SK-N-MC (cell line): ENCODE measurements around the gene HOXB4.

Source experiments
- DNase-seq: peaks from one replicate; pipeline ENCODE4 v3.0.0-alpha.2; 2011; ENCODE audit warnings: low read depth, low spot score
- H3K27ac ChIP-seq: fragments of 200-600 bp; sonication (generic); 2 replicates; pipeline ENCODE4 v1.5.1; 2016; ENCODE audit warnings: mixed run types
- H3K36me3 ChIP-seq: fragments of 200-600 bp; sonication (generic); 2 replicates; pipeline ENCODE4 v1.6.1; 2017; ENCODE audit warnings: antibody characterized with exemption, low read length, mixed read lengths; ENCODE audit not compliant: insufficient read depth
- H3K4me3 ChIP-seq: fragments of 200-600 bp; sonication (generic); 2 replicates; pipeline ENCODE4 v1.5.1; 2016
- H3K9ac ChIP-seq: fragments of 200-600 bp; sonication (generic); 2 replicates; pipeline ENCODE4 v1.8.0; 2017; ENCODE audit warnings: mixed run types, mixed read lengths; ENCODE audit not compliant: insufficient read length
- H3K9me3 ChIP-seq: fragments of 200-600 bp; sonication (generic); 2 replicates; pipeline ENCODE4 v1.6.1; 2017; ENCODE audit warnings: low read depth, mild to moderate bottlenecking, antibody characterized with exemption, low read length, moderate library complexity, mixed read lengths
- EZH2 ChIP-seq: fragments of 200-600 bp; sonication (generic); IDR thresholded peaks from one replicate; pipeline ENCODE4 v1.6.1; 2017; ENCODE audit warnings: antibody characterized with exemption
- FOXP2 ChIP-seq: optimal IDR thresholded peaks from 2 replicates; pipeline ENCODE3; 2011; ENCODE audit warnings: mild to moderate bottlenecking, moderate library complexity; ENCODE audit not compliant: insufficient read depth; ENCODE audit errors: extremely low read length, control extremely low read depth
- POLR2AphosphoS5 ChIP-seq: IDR thresholded peaks from 2 replicates; pipeline ENCODE4 v1.6.1; 2012; ENCODE audit warnings: mild to moderate bottlenecking, low read depth, low read length, borderline replicate concordance

HOXB4 gene

DNA sequence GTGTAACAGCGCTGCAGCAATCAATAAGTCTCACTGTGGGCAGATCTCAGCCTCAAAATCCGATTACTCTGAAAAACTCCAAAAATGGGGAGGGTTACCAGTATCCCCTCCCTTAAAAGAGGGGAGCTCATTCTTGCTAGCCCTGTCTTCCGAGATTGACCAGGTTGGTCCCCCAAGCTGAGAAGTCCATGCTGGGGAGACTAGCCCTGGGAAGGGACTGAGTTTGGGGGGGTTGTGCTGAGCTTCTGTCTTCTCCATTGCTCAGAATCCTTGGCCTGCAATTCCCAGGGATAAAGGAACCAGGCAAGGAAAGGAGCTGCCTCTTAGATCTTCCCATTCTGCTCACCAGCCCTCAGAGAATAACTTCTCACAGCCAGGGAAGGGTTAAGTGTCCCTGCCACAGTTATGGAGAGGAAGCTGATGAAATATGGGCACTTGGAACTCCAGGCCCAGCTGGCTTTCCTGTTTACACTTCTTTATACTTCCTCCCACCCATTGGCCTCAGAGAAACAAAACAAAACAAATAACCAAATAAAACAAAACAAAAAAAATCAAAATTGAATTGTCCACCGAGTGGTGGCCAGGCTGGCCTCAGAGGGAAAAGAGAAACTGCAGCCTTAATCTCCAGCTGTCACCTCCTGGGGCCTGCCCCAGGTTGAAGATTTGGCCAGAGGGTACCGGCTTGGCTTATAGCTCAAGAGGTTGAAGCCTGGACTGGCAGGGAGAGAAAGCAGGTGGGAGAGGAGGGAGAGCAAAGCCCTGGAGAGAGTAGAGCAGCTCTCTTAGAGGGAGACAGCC, 9.3 kb upstream of the HOXB4 start:
- H3K9ac ChIP-seq = peak overlapping the region; percentile 46
- no peak for DNase-seq
- peak overlapping the region; percentile 38; the same call in 1 of the 2 replicates for H3K27ac ChIP-seq
- peak overlapping the region; percentile 29; the same call in 1 of the 2 replicates for H3K4me3 ChIP-seq
- peaks cover 14% of the 10 kb centered on the region for H3K36me3 ChIP-seq
- H3K9me3 ChIP-seq = no peaks in the 10 kb centered on the region
- no peak for TF ChIP-seq EZH2
- peak; percentile 94 for TF ChIP-seq FOXP2

DNA sequence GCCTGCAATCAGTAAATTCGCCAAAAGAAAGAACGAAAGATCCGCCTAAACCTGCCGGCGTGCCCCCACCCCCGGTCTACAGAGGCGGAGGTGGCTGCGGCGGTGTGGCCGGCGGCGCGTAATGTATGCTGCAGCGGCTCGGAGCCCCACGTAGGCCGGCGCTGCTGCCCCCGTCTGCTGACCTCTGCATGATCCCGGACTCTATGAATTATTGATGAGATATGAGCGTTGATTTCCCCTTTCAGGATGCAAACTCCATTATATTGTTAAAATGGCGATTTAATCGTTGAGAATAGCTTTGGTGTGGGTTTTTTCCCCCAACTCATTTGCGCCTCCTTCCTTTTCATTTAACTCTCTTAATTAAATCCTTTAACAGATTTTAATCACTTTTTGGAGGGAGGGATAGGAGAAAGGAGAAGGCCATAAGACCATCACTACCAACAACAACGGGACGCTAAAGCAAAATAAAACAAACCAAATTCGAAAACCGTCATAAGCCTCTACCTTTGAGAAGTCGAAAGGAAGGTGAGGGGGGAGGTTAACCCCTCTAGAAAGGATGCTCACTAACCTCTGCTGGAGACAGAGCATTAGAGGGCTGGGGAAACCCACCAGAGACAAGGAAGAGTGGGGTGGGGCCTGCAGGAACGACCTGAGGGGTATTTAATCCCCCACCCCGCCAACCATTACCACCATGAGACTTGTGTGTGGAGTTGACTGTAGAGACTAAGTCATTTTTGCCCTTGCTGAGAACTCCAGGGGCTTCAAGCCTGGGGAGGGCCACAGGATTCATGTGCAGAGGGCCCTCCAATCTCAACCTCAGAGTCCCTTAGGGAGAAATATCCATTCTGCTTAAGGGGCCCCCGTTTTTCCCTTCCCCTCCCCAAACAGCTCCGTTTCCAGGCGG, 8.5 kb upstream of the HOXB4 start:
- H3K4me3 ChIP-seq = no peak overlapping the region; the same call in 1 of the 2 replicates
- H3K9me3 ChIP-seq = no peaks in the 10 kb centered on the region
- peaks cover 10% of the 10 kb centered on the region for H3K36me3 ChIP-seq
- no peak for TF ChIP-seq EZH2
- TF ChIP-seq FOXP2 = no peak
- TF ChIP-seq POLR2AphosphoS5 = no peak
- DNase-seq = no peak
- H3K27ac ChIP-seq = no peak overlapping the region
- H3K9ac ChIP-seq = peak overlapping the region; percentile 46

DNA sequence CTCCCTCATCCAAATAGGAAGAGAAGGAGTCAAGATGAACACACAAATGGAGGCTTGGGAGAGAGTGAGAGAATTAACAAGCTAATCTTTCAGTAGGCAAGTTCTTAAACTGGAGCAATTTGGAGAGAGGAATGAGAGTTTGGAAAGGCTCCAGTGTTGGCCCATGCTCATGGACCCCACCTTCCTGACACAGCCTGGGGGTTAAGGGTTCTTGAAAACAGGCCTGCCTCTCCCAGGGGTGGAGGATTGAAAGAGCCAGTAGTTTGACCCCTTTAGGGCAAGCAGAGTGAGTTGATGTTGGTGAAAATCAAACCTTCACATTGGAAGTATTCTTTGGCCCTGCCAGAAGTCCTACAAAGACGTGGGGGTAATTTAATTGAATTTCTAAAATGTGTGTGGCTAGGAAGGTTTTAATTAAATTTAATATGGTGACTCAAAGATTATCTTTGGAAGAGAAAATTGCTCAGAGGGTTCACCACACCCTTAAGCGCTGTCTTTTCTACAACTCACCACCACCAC, 6.1 kb upstream of the HOXB4 start:
- no peak for DNase-seq
- TF ChIP-seq EZH2 = no peak
- TF ChIP-seq FOXP2 = no peak
- TF ChIP-seq POLR2AphosphoS5 = no peak
- Histone ChIP-seq H3K9me3 (no peaks in the 10 kb centered on the region), H3K9ac (no peak overlapping the region), H3K36me3 (no peaks in the 10 kb centered on the region), H3K27ac (0 out of 2 replicates have a peak overlapping the region, but pooled peaks have one; percentile 61), H3K4me3 (no peak overlapping the region; the same call in 1 of the 2 replicates)

DNA sequence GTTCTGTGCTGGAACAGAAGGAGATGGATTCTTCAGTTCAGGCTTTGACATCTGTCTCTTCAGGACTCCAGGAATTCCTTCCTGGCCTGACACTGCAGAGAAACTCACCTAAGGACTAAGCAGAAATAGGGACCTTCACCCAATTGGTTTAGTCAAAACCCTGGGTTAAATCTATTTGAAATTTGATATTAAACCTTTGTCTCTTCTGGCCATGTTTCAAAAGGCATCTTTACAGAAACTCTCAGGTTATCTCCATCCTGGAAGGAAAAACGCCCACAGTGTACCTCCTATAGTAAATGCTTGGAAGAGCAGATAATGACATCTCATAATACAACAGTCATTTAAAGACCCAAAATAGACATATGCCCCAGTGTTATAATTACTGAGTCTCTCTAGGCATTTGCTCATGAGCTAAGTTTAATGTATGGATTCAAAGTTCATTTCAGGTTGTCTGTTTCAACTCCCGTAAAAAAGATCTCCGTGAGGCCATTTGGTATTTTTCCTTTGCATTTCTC, 5.6 kb upstream of the HOXB4 start:
- Histone ChIP-seq H3K27ac (0 out of 2 replicates have a peak overlapping the region, but pooled peaks have one; percentile 61), H3K9me3 (no peaks in the 10 kb centered on the region), H3K36me3 (no peaks in the 10 kb centered on the region), H3K9ac (no peak overlapping the region), H3K4me3 (no peak overlapping the region; the same call in 1 of the 2 replicates)
- no peak for TF ChIP-seq POLR2AphosphoS5
- TF ChIP-seq EZH2 = no peak
- no peak for TF ChIP-seq FOXP2
- no peak for DNase-seq

DNA sequence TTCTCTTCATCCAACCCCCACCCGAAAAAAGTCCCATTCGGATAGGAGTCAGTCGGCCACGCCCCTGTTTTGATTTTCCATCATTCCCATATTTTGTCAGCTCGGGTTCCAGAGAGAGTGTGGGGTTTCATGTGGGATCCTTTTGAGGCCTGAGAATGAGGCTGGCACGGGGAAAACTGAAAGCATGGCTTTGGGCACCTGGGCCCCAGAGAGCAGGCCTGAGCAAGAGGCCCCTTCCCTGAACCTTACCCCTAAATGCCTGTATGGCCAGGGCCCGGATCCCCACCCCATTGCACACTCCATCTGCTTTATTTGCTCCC, 4.6 kb upstream of the HOXB4 start:
- TF ChIP-seq EZH2 = no peak
- no peak for TF ChIP-seq FOXP2
- no peak for TF ChIP-seq POLR2AphosphoS5
- no peak for DNase-seq
- H3K36me3 ChIP-seq = no peaks in the 10 kb centered on the region
- H3K27ac ChIP-seq = no peak overlapping the region
- no peaks in the 10 kb centered on the region for H3K9me3 ChIP-seq
- no peak overlapping the region for H3K9ac ChIP-seq
- no peak overlapping the region for H3K4me3 ChIP-seq

DNA sequence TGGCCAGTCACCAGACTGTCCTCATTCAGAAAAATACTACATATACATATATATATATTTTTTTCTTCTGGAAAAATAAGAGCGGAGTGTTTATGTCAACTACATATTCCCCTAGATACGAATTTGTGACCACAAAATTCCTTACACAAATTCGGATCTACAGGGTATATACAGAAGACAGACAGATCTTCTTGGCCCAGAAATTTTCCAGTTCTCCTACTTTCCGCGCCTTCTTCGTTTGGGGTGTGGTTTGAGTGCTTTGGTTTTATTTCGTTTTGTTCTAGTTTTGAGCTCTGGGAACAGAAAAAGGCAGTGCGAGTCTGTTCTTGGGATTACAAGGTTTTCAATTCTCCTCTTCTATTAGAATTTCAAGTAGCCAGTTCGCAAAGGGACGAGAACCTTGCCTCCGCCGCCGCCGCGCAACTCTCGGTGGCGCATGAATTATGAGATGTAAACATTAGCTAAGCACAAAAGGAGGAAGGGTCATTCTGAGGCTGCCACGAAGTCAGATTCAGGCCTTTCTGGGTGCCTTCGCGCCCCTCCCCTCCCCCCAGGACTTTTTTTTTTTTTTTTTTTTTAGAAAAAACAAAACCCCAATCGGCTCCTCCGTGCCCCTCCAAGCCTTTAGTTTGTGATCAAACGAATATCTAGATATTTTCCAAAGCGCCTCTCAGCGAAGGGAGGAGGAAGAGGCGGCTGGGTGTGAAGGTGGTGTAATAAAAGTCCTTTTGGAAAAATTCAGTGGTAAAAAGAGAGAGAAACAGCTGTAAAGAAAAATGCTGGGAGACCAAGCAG, 1.8 kb upstream of the HOXB4 start:
- Histone ChIP-seq H3K9ac (no peak overlapping the region), H3K36me3 (peaks cover 6% of the 10 kb centered on the region; the same call in 1 of the 2 replicates), H3K27ac (no peak overlapping the region), H3K9me3 (no peaks in the 10 kb centered on the region), H3K4me3 (no peak overlapping the region)
- DNase-seq = no peak
- no peak for TF ChIP-seq POLR2AphosphoS5
- no peak for TF ChIP-seq FOXP2
- TF ChIP-seq EZH2 = no peak

DNA sequence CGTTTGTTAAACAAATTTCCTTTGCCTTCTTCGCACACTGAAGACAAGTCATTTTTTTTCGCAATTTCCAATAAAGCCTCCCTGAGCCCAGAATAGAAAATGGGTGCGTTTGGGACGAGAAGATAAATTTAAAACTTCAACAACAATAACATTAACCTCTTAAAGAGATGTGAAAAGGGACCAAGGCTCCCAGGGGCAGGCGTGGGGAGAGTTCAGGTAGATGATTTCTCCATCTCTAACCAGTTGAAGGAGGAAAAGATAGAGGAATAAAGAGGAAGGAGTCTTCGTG, 1.3 kb upstream of the HOXB4 start:
- Histone ChIP-seq H3K36me3 (peaks cover 6% of the 10 kb centered on the region; the same call in 1 of the 2 replicates), H3K9me3 (no peaks in the 10 kb centered on the region), H3K4me3 (no peak overlapping the region), H3K27ac (no peak overlapping the region), H3K9ac (no peak overlapping the region)
- TF ChIP-seq EZH2 (no peak), FOXP2 (no peak), POLR2AphosphoS5 (no peak)
- DNase-seq = no peak
